GM21423 (cell line): ENCODE data around the gene HDDC3.
A peak's percentile ranks its signal among the peaks of the same experiment; 100 is the strongest.
"Not testable (repeated sequence)": the region's sequence is repeated elsewhere in the genome, so short reads cannot be mapped to it uniquely, and the experiment has no call there.

Source experiments
- ATAC-seq: cut with Tn5 transposase; IDR thresholded peaks from one replicate; pipeline ENCODE4 v1.9.1; 2021; ENCODE audit warnings: mild to moderate bottlenecking, moderate library complexity; ENCODE audit not compliant: unreplicated experiment

Gene HDDC3

DNA sequence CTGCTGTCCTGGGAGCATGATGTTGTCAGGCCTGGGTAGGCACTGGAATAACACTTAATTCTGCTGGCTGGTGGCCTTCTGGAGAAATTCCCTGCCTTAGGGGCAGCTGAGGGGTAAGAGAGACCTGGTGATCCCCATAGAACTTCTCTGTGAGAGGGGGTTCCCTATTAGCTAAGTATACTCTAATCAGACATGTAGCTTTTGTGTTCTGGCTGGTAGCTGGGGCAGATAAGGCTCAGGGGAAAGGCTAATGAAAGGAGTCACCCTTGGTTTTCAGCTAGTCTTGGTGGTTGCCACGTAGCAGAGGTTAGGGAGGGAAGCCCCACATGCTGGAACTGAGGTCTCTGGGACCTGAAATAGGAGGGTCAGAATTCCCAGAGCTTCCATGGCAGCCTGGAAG, 952 bp upstream of the HDDC3 start:
- ATAC-seq: no peak

- no peak for ATAC-seq
Observed at GRCh38 chr15:90932660-90932991, 277 bp upstream of the HDDC3 start.

GRCh38 chr15:90931575-90931827, 848 bp downstream of the HDDC3 start:
- ATAC-seq: no peak

DNA sequence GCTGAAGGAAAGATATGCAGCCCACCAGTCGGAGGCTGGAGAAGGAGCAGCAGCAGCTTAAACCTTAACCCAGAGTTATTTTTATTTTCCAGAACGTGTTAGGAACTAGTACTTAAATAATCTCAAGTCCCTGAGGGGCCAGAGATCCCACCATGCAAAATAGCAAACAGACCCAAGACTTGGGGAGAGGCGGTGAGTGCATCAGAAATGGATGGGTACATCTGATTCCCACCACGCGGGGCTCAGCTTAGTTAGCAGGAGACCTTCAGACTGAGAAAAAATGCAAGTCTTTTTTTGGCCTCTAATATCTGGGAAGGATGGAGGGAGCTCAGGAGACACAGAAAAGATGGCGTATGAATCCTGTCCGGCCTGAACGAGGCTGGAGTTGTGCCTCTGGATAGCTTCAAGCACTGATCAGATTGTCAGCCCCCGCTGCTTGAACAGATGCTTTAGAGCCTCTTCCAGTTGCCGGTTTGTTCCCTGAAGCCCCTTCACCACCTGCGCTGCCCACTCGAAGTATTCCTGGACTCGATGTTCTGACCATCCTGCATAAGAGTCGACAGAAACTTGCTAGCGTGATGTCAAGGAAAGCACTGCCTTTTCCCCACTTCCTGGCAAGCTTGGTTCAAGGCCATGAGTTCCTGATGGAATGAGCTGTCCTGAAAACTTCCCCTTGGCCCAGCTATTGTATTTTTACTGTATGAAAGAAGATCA, 1.3 kb downstream of the HDDC3 start:
- no peak for ATAC-seq

DNA sequence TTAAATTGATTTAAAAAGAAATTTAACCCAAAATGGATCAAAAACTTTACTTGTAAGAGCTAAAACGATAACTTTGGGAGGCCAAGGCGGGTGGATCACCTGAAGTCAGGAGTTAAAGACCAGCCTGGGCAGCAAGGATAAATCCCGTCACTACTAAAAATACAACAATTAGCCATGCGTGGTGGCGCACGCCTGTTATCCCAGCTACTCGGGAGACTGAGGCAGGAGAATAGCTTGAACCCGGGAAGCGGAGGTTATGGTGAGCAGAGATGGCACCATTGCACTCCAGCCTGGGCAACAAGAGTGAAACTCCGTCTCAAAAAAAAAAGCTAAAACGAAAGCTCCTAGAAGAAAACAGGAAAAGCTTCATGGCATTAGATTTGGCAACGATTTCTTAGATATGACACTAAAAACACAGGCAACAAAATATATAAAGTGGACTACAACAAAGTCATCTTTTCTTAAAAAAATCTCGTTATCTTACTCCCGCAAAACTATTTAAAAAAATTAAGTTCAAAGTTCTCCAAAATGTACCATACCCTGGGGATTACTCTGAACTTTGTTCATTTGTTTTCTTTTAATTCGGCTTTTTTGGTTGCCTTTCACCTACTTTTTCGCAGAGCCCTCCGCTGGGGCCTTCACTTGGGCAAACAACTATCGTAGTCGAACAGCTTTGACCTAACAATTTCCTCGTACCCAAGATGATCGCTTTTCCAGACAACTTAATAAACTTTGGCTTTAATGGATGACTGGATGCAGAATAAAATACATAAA, 2.9 kb downstream of the HDDC3 start:
- ATAC-seq: no peak

- not testable (repeated sequence) for ATAC-seq
Observed at GRCh38 chr15:90928106-90928505, 4.2 kb downstream of the HDDC3 start.

DNA sequence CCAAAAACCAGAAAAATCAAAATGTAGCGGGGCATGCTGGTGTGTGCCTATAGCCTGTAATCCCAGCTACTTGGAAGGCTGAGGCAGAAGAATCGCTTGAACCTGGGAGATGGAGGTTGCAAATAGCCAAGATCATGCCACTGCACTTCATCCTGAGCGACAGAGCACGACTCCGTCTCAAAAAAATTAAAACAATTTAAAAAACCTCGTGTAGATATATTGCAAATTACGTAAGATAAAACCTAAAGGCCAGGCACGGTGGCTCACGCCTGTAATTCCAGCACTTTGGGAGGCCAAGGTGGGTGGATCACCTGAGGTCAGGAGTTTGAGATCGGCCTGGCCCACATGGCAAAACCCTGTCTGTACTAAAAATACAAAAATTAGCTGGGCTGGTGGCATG, 5.6 kb downstream of the HDDC3 start:
- not testable (repeated sequence) for ATAC-seq

DNA sequence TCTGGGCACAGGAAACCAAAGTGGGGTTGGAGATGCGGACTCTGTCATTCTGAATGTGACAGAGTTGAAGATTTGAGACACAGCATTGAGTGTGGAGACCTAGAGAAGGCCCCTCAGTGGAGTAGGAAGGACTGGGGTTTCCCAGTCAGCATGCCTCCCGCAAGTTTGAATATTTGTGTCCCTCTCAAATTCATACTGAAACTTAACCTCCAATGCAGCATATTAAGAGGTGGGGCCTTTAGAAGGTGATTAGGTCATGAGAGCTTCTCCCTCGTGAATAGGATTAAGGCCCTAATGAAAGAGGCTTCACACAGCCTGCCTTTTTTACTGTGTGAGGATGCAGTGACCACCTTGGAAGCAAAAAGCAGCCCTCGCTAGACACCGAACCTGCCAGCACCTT, 8.0 kb downstream of the HDDC3 start:
- ATAC-seq: peak; percentile 72

- ATAC-seq: peak; percentile 45
Observed at GRCh38 chr15:90922712-90923322, 9.5 kb downstream of the HDDC3 start.

GRCh38 chr15:90921887-90922286, 10.5 kb downstream of the HDDC3 start:
- no peak for ATAC-seq

GRCh38 chr15:90918835-90919234, 13.5 kb downstream of the HDDC3 start:
- no peak for ATAC-seq

DNA sequence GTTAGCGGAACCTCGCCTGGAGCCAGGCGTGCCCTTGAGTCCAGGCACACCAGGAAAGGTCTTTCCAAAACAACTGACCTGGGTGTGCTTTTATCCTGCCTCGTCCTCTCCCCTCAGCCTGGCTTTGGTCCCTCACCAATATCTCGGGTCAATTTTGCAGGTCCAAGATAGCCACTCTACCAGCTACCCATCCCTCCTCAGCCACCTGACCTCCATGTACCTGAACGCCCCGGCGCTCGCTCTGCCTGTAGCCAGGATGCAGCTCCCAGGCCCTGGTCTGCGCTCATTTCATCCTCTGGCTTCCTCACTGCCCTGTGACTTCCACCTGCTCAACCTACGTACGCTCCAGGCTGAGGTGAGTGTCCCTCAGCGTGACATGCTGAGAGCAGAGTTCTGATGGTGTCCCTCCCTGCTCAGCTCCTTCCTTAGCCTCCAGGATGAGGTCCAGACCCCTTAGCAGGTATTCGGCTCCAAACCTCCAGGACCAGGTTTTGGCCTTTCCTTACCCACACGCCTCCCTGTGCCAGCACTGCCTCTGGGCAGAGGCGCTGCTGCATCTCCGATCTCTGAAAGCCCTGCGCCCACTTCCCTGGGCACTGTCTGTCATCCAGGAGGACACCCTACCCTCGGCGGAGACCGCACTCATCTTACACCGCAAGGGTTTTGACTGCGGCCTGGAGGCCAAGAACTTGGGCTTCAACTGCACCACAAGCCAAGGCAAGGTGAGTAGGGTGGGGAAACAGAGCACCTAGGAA, 14.1 kb downstream of the HDDC3 start:
- ATAC-seq: no peak

DNA sequence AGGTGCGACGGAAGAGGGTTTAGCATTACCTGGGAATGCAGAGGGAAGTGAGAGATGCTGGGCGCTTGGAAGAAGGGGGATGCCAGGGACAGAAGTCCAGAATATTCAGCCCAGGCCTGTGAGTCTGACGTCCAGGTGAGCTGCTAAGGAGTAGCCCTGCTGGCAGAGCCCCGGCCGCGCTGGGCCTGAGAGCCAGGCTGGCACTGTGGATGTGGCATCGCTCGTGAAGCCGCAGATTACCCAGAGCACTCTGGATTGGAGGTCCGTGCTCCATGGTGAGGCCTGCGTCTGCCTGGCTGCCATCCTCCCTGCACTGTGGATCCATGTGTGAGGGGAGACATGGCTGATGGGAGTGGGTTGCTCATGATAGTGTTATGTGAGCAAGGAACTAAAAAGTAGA, 14.8 kb downstream of the HDDC3 start:
- ATAC-seq: no peak

DNA sequence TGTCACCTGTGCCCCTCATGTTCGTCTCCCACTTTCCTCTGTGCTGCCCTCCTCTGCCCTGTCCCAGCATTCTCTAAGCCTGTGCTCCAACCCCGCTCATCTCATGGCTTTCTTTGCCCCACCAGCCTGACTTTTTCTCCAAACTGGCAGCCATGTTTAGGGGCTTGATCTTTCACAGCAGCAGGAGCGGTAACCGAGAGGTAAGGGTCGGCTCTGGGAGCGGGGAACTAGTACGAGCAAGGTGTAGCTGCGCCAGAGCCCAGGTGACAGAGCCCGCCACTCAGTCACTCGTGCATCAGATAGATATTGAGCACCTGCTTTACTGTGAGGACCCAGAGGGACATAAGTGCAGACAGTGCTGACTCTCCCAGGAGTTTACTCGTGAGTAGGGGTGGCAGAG, 15.9 kb downstream of the HDDC3 start:
- ATAC-seq: no peak

GRCh38 chr15:90915808-90916440, 16.4 kb downstream of the HDDC3 start:
- ATAC-seq: no peak

DNA sequence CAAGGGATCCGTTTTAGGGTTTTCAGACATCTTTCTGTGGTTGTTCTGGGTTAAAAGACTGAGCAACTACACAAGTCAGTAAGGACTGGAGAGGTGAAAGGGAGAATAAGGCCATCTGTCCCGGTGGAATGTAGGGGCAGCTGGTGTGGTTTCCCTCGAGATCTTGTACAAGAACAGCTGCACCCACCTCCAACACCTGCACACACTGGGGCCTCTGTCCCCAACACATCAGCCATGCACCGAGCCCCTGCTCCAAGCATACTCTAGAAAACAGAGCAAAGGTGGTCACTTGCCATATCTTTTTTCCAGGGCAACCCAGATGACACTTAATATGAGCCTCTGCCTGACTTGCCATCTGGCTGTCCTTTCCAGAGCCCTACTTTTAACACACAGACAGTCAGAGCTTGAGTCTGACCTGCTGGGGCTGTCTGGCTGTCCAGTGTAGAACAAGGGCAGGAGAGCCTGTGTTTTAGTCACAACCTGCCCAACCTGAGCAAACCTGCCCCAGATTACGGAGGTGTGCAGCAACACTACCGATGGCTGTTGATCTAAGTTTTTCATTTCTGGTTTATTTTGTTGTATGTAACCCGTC, 17.0 kb downstream of the HDDC3 start:
- ATAC-seq: no peak

GRCh38 chr15:90914305-90915080, 17.9 kb downstream of the HDDC3 start:
- no peak for ATAC-seq

GRCh38 chr15:90913398-90913944, 18.9 kb downstream of the HDDC3 start:
- ATAC-seq: no peak

- no peak for ATAC-seq
Observed at GRCh38 chr15:90912770-90913075, 19.6 kb downstream of the HDDC3 start.
